Epithelial cell of proximal tubule (primary cell): Measurements from ENCODE around the gene DVL2. TPM values are rescaled to one million over a fixed set of nuclear protein-coding genes. Genes with fewer than 3 reads are reported as not detected.

Experiments used
- DNase-seq: peaks from one replicate; pipeline ENCODE4 v3.0.0-alpha.2; 2011; ENCODE audit warnings: low read depth
- H3K4me3 ChIP-seq: 2 replicates; pipeline ENCODE4 v1.5.1; 2011; ENCODE audit warnings: low read depth, mild to moderate bottlenecking, low read length
- CTCF ChIP-seq: conservative IDR thresholded peaks from 2 replicates; pipeline ENCODE4 v1.5.1; 2012; ENCODE audit warnings: low read depth, mild to moderate bottlenecking, low read length
- total RNA-seq: library from RNA; depleted of rRNA; stranded (reverse); fragments of >200 nt; gene quantifications from 2 replicates; pipeline ENCODE4 v1.2.3, GENCODE V29; 2015

Gene DVL2
- total RNA-seq, 1 donor from 2014 or later = 46.5 TPM

- peak overlapping the region; percentile 58 for H3K4me3 ChIP-seq
- DNase-seq = no peak
- TF ChIP-seq CTCF = no peak
These were observed 27.3 kb upstream of the DVL2 start for GRCh38 chr17:7261379-7262191.

DNA sequence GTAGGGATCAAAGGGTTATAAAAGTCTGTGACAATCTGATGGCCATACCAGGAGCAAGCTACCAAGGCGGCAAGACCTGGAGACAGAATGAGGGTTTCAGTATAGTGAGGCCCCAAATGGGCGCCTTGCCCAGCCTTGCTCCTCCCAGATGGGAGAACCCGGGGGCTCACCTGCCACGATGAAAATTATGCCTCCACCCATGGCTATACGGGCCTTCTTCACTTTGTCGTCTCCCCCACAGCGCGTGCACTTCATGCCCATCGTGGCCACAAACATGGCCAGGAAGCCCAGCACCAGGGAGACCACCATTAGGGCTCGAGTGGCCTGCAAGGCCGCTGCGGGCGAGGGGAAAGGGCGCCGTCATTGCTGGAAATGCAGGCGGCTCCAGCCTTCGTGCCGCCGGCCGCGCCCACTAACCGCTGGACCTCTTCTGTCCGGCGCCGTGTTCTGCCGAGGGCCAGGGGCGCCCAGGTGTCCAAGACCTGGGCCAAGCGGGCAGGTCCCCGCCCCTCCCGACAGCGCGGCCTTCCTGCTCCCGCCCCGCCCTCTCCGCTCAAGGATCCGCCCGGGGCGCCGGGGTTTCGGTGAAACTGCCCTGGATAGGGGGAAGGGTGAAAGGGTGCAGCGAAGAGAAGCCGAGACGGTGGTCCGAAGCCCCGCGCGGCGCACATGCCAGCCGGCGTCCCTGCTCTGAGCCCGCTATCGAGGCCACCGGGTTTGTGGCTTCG, 26.5 kb upstream of the DVL2 start:
- no peak for TF ChIP-seq CTCF
- DNase-seq = no peak
- peak overlapping the region; percentile 58 for H3K4me3 ChIP-seq

DNA sequence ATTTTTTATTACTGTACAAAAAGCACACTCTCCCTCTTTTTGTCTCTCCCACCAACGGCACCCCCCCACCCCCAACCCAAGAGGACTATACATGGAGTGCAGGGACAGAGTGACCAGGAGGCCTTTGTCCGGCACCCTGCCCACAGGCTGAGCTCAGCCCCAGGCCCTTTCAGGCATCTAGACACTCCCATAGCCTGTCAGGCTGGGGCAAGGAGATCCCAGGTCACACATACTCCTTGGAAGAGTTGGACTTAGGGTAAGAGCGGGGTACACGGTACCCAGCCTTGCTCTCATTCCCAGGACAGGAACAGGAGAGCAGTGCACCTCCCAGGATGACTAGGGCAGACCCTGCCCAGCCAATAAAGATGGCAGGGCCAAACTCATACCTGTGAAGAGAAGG, 25.8 kb upstream of the DVL2 start:
- no peak for DNase-seq
- no peak for TF ChIP-seq CTCF
- peak overlapping the region; percentile 58 for H3K4me3 ChIP-seq

DNA sequence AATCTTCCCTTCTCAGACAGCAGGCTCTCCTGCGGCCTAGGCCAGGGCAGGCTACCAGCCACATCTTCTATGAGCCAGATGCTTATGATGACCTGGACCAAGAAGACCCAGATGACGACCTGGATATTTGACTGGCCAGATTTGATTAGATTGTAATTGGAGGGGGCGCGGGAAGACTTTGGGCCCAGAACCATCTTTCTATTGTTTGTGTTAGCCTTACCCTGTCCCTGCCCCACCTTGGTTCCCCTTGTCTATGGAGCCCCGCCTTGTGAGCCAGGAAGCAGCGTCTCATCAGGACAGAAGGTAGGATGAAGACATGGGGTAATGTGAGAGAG, 25.2 kb upstream of the DVL2 start:
- no peak overlapping the region for H3K4me3 ChIP-seq
- TF ChIP-seq CTCF = no peak
- DNase-seq = no peak

- DNase-seq = no peak
- no peak for TF ChIP-seq CTCF
These were observed 24.6 kb upstream of the DVL2 start for GRCh38 chr17:7258731-7259554.

GRCh38 chr17:7256766-7257456, 22.6 kb upstream of the DVL2 start:
- no peak for DNase-seq
- no peak overlapping the region for H3K4me3 ChIP-seq
- TF ChIP-seq CTCF = no peak

More at GRCh38 chr17:7258731-7259554, 24.6 kb upstream of the DVL2 start:
- H3K4me3 ChIP-seq = no peak overlapping the region
